MM.1S (cell line): Measurements from ENCODE around the gene SGCD.

Experiments used
- CTCF ChIP-seq: fragments of 300-600 bp; sonication (generic); IDR thresholded peaks from 2 replicates; pipeline ENCODE4 v1.5.1; 2016; ENCODE audit warnings: antibody characterized with exemption, low read length, mixed read lengths
- EZH2 ChIP-seq: fragments of 300-600 bp; sonication (generic); optimal IDR thresholded peaks from 2 replicates; pipeline ENCODE3; 2017; ENCODE audit warnings: low read depth, mild to moderate bottlenecking, antibody characterized with exemption, low read length, mixed read lengths

GRCh38 chr5:156419661-156420060, 92.7 kb downstream of the SGCD start:
- TF ChIP-seq CTCF: no peak
- TF ChIP-seq EZH2: no peak
